Measurements from ENCODE around the gene SLC22A23. TPM values are rescaled to one million over a fixed set of nuclear protein-coding genes. Genes with fewer than 3 reads are reported as not detected.

Gene SLC22A23
- total RNA-seq, 4 donors from 2014 or later = 26.6 to 42.6 (median 37.6) TPM

- peaks cover 17 to 42% (median 29%) of the 10 kb centered on the region in 3 donors for H3K4me1 ChIP-seq
- peaks cover 8 to 88% (median 27%) of the 10 kb centered on the region in 4 donors for H3K27me3 ChIP-seq
- DNase-seq = no peak
- intact Hi-C loops (cut with DNase I) = no loop called here
- no peak overlapping the region for H3K27ac ChIP-seq
- TF ChIP-seq CTCF (IDR thresholded peaks at IDR 0.05) = no peak
- TF ChIP-seq POLR2A (IDR thresholded peaks at IDR 0.05) = no peak
- no peaks in the 10 kb centered on the region for H3K36me3 ChIP-seq
- H3K9me3 ChIP-seq = no peaks in the 10 kb centered on the region
- no peak overlapping the region for H3K4me3 ChIP-seq
- WGBS, 2 donors = 62 to 85% methylated on average over 2 to 3 of the region's 3 CpGs
These were observed 223.5 kb downstream of the SLC22A23 start for GRCh38 chr6:3233321-3233720.

- Histone ChIP-seq H3K9me3 (no peaks in the 10 kb centered on the region), H3K36me3 (no peaks in the 10 kb centered on the region), H3K4me1 (peaks cover 27 to 52% (median 39%) of the 10 kb centered on the region in 3 donors), H3K27me3 (peaks cover 16 to 93% (median 36%) of the 10 kb centered on the region in 4 donors), H3K4me3 (peak overlapping the region in 3 of 4 donors; percentile 48 to 69 (median 54)), H3K27ac (peak overlapping the region in 3 of 4 donors; percentile 63 to 81 (median 79))
- DNase-seq = no peak
- intact Hi-C loops (cut with DNase I) = no loop called here
- no peak for TF ChIP-seq POLR2A (IDR thresholded peaks at IDR 0.05)
- no peak for TF ChIP-seq CTCF (IDR thresholded peaks at IDR 0.05)
- WGBS, 2 donors = 28 to 34% methylated on average over 22 to 23 of the region's 23 CpGs
These were observed 224.6 kb downstream of the SLC22A23 start for GRCh38 chr6:3232017-3232945.

GRCh38 chr6:3231247-3232016, 225.4 kb downstream of the SLC22A23 start:
- peaks cover 36 to 61% (median 48%) of the 10 kb centered on the region in 3 donors for H3K4me1 ChIP-seq
- H3K36me3 ChIP-seq = no peaks in the 10 kb centered on the region
- 8 to 10% methylated on average over 23 to 30 of the region's 47 CpGs for WGBS, 2 donors
- DNase-seq = no peak
- H3K27me3 ChIP-seq = peaks cover 18 to 98% (median 40%) of the 10 kb centered on the region in 4 donors
- peak overlapping the region; percentile 18 to 69 (median 51) for H3K4me3 ChIP-seq
- no peaks in the 10 kb centered on the region for H3K9me3 ChIP-seq
- peak overlapping the region; percentile 40 to 81 (median 71) for H3K27ac ChIP-seq
- intact Hi-C loops (cut with DNase I) = no loop called here
- TF ChIP-seq CTCF (IDR thresholded peaks at IDR 0.05) (no peak), POLR2A (IDR thresholded peaks at IDR 0.05) (no peak)

- TF ChIP-seq CTCF (IDR thresholded peaks at IDR 0.05) (no peak), POLR2A (IDR thresholded peaks at IDR 0.05) (no peak)
- intact Hi-C loops (cut with DNase I) = no loop called here
These were observed 226.0 kb downstream of the SLC22A23 start for GRCh38 chr6:3230900-3231246.

More at GRCh38 chr6:3230900-3231246, 226.0 kb downstream of the SLC22A23 start:
- Histone ChIP-seq H3K27me3 (peaks cover 18 to 98% (median 41%) of the 10 kb centered on the region in 4 donors), H3K36me3 (no peaks in the 10 kb centered on the region), H3K4me1 (peaks cover 36 to 63% (median 48%) of the 10 kb centered on the region in 3 donors), H3K4me3 (peak overlapping the region; percentile 18 to 69 (median 51)), H3K9me3 (no peaks in the 10 kb centered on the region), H3K27ac (peak overlapping the region in 3 of 4 donors; percentile 63 to 81 (median 79))
- 7 to 15% methylated on average over 11 of the region's 11 CpGs for WGBS, 2 donors
- no peak for DNase-seq
